GM12864 (cell line): ENCODE data around the gene RPL27A.

Source experiments
- DNase-seq: peaks from one replicate; pipeline ENCODE4 v3.0.0-alpha.2; 2011; ENCODE audit warnings: low read depth
- H3K4me3 ChIP-seq: 2 replicates; pipeline ENCODE4 v1.5.1; 2011; ENCODE audit warnings: mild to moderate bottlenecking, low read depth, low read length, control low read depth
- TF ChIP-seq, protein P1 (sequence below): IDR thresholded peaks from 2 replicates; pipeline ENCODE4 v1.5.1; 2011; ENCODE audit warnings: low read depth, mild to moderate bottlenecking, moderate library complexity, low read length, control low read depth, inconsistent platforms; ENCODE audit errors: missing control alignments

The RPL27A gene

DNA sequence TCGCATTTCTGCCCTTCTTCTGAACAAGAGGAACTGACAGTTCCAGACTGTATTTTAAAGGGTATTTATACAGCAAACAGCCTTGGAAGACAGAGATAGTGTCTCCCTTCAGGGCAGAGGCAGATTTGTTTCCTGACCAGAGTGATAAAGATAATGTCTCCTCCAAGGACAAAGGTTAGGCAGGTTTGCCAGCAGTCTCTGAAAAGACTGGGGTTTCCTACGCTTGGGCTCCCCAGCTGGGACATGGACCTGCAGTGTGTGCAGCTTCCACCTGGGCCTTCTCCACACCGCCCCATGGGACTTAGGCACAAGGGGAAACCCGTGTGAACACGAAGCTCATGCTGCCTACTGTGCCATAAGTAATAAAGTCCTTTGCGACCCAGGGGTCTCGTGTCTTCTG lies 42.1 kb downstream of the RPL27A start:
- H3K4me3 ChIP-seq, result no peak overlapping the region
- DNase-seq, result no peak
- TF ChIP-seq, protein P1, sequence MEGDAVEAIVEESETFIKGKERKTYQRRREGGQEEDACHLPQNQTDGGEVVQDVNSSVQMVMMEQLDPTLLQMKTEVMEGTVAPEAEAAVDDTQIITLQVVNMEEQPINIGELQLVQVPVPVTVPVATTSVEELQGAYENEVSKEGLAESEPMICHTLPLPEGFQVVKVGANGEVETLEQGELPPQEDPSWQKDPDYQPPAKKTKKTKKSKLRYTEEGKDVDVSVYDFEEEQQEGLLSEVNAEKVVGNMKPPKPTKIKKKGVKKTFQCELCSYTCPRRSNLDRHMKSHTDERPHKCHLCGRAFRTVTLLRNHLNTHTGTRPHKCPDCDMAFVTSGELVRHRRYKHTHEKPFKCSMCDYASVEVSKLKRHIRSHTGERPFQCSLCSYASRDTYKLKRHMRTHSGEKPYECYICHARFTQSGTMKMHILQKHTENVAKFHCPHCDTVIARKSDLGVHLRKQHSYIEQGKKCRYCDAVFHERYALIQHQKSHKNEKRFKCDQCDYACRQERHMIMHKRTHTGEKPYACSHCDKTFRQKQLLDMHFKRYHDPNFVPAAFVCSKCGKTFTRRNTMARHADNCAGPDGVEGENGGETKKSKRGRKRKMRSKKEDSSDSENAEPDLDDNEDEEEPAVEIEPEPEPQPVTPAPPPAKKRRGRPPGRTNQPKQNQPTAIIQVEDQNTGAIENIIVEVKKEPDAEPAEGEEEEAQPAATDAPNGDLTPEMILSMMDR, result no peak

DNA sequence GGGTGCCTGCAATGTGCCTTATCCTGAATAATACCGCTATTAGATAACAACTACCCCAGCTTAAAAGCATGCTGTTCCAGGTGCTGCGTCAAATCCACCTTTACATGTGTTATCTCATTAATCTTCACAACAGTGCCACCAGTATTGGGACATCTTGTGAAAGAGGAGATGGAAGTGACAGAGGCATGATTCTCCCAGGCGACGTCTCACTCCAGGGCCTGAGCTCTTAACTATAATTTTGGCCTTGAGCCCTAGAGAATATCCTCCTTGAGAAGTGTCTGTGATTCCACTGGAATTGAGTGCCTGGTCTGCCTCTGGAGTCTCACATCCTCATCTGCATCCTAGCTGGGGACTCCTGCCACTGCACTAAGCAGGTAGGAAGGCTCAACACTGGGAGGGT lies 43.8 kb downstream of the RPL27A start:
- TF ChIP-seq, protein P1, result no peak

DNA sequence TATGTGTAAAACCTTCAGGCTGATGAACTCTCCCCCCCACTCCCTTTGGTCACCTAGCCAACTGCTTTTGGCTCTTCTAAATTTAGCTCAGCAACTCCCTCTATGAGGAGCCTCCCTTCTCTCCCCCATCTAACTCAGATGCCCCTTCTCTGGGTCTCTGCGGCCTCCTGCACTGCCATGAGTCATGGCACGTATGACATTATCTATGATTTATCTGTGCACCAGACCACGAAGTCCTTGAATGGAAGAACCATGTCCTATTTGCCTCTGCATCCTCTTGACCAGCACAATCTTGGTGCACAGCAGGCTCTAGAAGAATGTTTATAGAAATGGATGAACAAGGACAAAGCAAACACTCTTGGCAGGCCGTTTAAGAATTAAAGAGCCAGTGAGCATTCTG lies 46.0 kb downstream of the RPL27A start:
- TF ChIP-seq, protein P1, result no peak
- DNase-seq, result no peak
- H3K4me3 ChIP-seq, result no peak overlapping the region

More for the DNA sequence above, 43.8 kb downstream of the RPL27A start:
- no peak for DNase-seq
- no peak overlapping the region for H3K4me3 ChIP-seq

DNA sequence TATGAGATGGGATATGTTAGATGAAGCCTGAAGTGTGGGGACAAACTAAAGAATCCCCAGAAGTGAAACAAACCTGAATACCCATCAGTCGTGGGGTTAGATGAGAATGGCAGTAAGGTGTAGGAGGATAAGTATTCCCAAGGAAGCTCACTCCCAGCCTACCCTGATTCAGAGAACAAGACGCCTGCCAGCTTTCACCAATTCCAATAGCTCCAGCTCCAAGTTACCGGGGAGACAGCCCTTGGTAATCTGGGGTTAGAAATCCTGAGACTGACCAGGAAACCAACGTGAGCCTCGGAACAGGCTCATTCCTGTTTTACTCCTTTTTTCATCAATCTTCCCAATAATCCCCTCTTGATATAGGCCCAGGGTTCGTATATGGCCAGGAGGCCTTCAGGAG lies 46.5 kb downstream of the RPL27A start:
- H3K4me3 ChIP-seq, result no peak overlapping the region
- DNase-seq, result no peak
- TF ChIP-seq, protein P1, result no peak

DNA sequence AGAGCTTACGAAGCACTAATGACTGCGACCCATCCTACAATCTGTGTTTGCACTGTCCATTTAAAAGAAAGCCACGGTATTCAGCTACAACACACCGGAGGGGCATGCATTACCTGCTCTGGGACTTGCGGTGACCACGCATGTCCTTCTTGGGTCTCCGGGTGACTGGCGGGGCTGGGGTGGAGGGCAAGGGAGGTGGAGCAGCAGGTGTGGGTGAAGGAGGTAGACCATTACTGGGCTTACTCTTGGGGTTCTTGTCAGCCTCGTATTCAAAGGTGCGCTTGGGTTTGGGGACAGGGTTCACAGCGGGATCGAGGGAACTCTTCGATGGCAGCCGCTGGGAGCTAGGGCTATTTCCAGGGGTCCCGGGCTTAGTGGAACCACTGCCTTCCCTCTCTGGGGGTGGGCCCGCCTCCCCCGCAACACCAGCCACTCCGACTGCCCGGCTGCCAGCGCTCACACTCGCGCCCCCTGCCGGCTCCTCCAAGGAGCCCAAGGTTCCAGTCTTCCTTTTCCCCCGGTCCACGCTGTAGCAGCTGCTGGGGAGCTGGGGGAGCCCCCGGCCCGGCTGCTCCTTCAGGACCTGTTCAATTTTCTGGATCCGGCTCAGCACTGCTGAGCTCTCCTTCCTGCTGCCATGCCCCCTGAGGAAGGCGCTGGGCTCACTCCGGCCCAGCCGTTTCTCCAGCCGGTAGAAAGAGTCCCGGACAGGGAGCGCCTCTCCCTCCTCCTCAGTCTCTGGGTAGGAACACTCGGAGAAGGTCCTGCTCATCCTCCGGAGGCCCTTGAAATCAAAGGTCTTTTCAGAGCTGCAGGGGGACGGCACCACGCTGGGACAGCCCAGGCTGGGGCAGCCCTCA lies 47.5 kb downstream of the RPL27A start:
- no peak overlapping the region for H3K4me3 ChIP-seq
- no peak for DNase-seq
- TF ChIP-seq, protein P1, result no peak

DNA sequence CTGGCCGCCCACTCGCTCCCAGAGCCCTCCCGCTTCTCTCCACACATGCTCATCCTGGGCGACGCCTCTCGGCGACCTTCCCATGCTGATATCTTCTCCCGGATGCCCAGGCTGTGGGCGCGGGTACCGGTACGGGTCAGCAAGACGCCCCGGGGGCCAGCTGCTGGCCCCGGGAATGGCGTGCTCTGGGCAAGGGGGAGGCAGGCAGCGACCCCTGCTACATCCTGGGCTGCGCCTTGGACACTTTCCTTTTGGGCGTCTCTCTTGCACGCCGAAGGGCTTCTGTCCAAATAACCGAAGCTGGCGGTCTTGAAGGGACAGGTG lies 48.1 kb downstream of the RPL27A start:
- no peak overlapping the region for H3K4me3 ChIP-seq
- no peak for DNase-seq
- TF ChIP-seq, protein P1, result no peak
